A549 (cell line): ENCODE results near the gene TSHZ2.

Source experiments
- BHLHE40 ChIP-seq: IDR thresholded peaks from 2 replicates; pipeline ENCODE4 v1.6.1; 2012; ENCODE audit warnings: low read depth, low read length, inconsistent platforms
- CEBPB ChIP-seq, 2 experiments: fragments of >200 bp in 1 of 2; sonication (Bioruptor Twin) in 1 of 2; formaldehyde crosslinking in 1 of 2; IDR thresholded peaks; 2 replicates each; pipeline ENCODE4 v1.6.1; 2012 to 2016
- CHD2 ChIP-seq: fragments of 150-350 bp; IDR thresholded peaks from 2 replicates; pipeline ENCODE4 v1.6.1; 2014; ENCODE audit warnings: low read length; ENCODE audit not compliant: partially characterized antibody
- E2F6 ChIP-seq: IDR thresholded peaks from 2 replicates; pipeline ENCODE4 v1.6.1; 2012; ENCODE audit warnings: low read depth, borderline replicate concordance
- EP300 ChIP-seq, 2 experiments: fragments of >200 bp; sonication (Bioruptor Twin); formaldehyde crosslinking; IDR thresholded peaks; 2 replicates in 1 of 2; 3 replicates in 1 of 2; pipeline ENCODE4 v1.6.1; 2016 to 2017
- HMGXB4 ChIP-seq: fragments of 250-450 bp; sonication (Bioruptor Pico); IDR thresholded peaks from 2 replicates; pipeline ENCODE4 v1.5.0; 2021; ENCODE audit warnings: mild to moderate bottlenecking, moderate library complexity, borderline replicate concordance
- HOXA7 ChIP-seq: fragments of 250-450 bp; sonication (Bioruptor Pico); IDR thresholded peaks from 2 replicates; pipeline ENCODE4 v1.5.0; 2020; ENCODE audit warnings: mild to moderate bottlenecking, moderate library complexity
- JUN ChIP-seq, 2 experiments: fragments of >200 bp; sonication (Bioruptor Twin); formaldehyde crosslinking; IDR thresholded peaks; 2 replicates in 1 of 2; 3 replicates in 1 of 2; pipeline ENCODE4 v1.6.1; 2016 to 2017
- MAX ChIP-seq: IDR thresholded peaks from 2 replicates; pipeline ENCODE4 v1.6.1; 2012
- MYC ChIP-seq: IDR thresholded peaks from 2 replicates; pipeline ENCODE4 v1.6.1; 2012; ENCODE audit warnings: mild to moderate bottlenecking, inconsistent platforms, low read length, improper control_type of control experiment, borderline replicate concordance
- POLR2A ChIP-seq: IDR thresholded peaks from 2 replicates; pipeline ENCODE4 v1.6.1; 2012; ENCODE audit warnings: mild to moderate bottlenecking, low read length
- REST ChIP-seq: fragments of 200-600 bp; sonication (generic); IDR thresholded peaks from 2 replicates; pipeline ENCODE4 v1.6.1; 2016; ENCODE audit warnings: antibody characterized with exemption, mild to moderate bottlenecking, moderate library complexity
- TF ChIP-seq, protein P1 (sequence below): fragments of >200 bp; sonication (Bioruptor Twin); formaldehyde crosslinking; IDR thresholded peaks from 3 replicates; pipeline ENCODE4 v1.5.1; 2016
- TF ChIP-seq, protein P2 (sequence below): IDR thresholded peaks from 2 replicates; pipeline ENCODE4 v1.6.1; 2012

- no peak for TF ChIP-seq POLR2A
- TF ChIP-seq CHD2, result no peak
- TF ChIP-seq CEBPB (IDR thresholded peaks at IDR 0.05), result no peak
- TF ChIP-seq, protein P1, sequence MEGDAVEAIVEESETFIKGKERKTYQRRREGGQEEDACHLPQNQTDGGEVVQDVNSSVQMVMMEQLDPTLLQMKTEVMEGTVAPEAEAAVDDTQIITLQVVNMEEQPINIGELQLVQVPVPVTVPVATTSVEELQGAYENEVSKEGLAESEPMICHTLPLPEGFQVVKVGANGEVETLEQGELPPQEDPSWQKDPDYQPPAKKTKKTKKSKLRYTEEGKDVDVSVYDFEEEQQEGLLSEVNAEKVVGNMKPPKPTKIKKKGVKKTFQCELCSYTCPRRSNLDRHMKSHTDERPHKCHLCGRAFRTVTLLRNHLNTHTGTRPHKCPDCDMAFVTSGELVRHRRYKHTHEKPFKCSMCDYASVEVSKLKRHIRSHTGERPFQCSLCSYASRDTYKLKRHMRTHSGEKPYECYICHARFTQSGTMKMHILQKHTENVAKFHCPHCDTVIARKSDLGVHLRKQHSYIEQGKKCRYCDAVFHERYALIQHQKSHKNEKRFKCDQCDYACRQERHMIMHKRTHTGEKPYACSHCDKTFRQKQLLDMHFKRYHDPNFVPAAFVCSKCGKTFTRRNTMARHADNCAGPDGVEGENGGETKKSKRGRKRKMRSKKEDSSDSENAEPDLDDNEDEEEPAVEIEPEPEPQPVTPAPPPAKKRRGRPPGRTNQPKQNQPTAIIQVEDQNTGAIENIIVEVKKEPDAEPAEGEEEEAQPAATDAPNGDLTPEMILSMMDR, result no peak
- no peak for TF ChIP-seq E2F6
- no peak for TF ChIP-seq HOXA7 (CRISPR knock-in tag)
- TF ChIP-seq JUN (IDR thresholded peaks at IDR 0.05), result no peak
- no peak for TF ChIP-seq BHLHE40
- TF ChIP-seq, protein P2, sequence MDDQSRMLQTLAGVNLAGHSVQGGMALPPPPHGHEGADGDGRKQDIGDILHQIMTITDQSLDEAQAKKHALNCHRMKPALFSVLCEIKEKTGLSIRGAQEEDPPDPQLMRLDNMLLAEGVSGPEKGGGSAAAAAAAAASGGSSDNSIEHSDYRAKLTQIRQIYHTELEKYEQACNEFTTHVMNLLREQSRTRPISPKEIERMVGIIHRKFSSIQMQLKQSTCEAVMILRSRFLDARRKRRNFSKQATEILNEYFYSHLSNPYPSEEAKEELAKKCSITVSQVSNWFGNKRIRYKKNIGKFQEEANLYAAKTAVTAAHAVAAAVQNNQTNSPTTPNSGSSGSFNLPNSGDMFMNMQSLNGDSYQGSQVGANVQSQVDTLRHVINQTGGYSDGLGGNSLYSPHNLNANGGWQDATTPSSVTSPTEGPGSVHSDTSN, result no peak
- TF ChIP-seq REST, result no peak
- TF ChIP-seq MYC, result no peak
- no peak for TF ChIP-seq EP300 (IDR thresholded peaks at IDR 0.05)
- no peak for TF ChIP-seq HMGXB4
- TF ChIP-seq MAX, result no peak
Observed at GRCh38 chr20:53165452-53165851, 193.3 kb downstream of the TSHZ2 start.
